ENCODE results near the gene CCDC194.

Gene CCDC194

GRCh38 chr19:17405250-17406045 lies 11.5 kb upstream of the CCDC194 start, which contains the start of gene BST2 (continued):
- peak; percentile 39; the same call in 1 of the 2 replicates for TF ChIP-seq ZNF600 (tag by site-specific recombination; IDR thresholded peaks at IDR 0.05)
- peak; percentile 39; the same call in 1 of the 2 replicates for TF ChIP-seq ZNF341 (tag by site-specific recombination; IDR thresholded peaks at IDR 0.05; ENCODE audit: low read depth)
- TF ChIP-seq ZBTB48 (tag by site-specific recombination; IDR thresholded peaks at IDR 0.05) = no peak; the same call in 1 of the 2 replicates
- TF ChIP-seq SP2 (tag by site-specific recombination; IDR thresholded peaks at IDR 0.05) = peak; percentile 47
- peak; percentile 91 for TF ChIP-seq PRDM10 (tag by site-specific recombination; IDR thresholded peaks at IDR 0.05)
- no peak for TF ChIP-seq ZNF140 (tag by site-specific recombination; IDR thresholded peaks at IDR 0.05)
- no peak for TF ChIP-seq ZNF26 (tag by site-specific recombination; IDR thresholded peaks at IDR 0.05)
- peak; percentile 18; the same call in 1 of the 2 replicates for TF ChIP-seq YY1 (tag by site-specific recombination; IDR thresholded peaks at IDR 0.05)
- TF ChIP-seq ZNF76 (tag by site-specific recombination; IDR thresholded peaks at IDR 0.05; ENCODE audit: borderline replicate concordance, low read depth) = no peak
- TF ChIP-seq ZNF677 (tag by site-specific recombination; IDR thresholded peaks at IDR 0.05) = no peak
- no peak for TF ChIP-seq ZNF501 (tag by site-specific recombination; IDR thresholded peaks at IDR 0.05)
- TF ChIP-seq ZNF701 (tag by site-specific recombination; IDR thresholded peaks at IDR 0.05) = no peak
- peak; percentile 70 for TF ChIP-seq ZNF362 (tag by site-specific recombination; IDR thresholded peaks at IDR 0.05)
- TF ChIP-seq ZIC2 (tag by site-specific recombination; IDR thresholded peaks at IDR 0.05) = no peak
- no peak for TF ChIP-seq ZNF510 (tag by site-specific recombination; IDR thresholded peaks at IDR 0.05; ENCODE audit: insufficient replicate concordance)
- TF ChIP-seq ZFP69B (tag by site-specific recombination; IDR thresholded peaks at IDR 0.05) = no peak
- TF ChIP-seq HOXA7 (CRISPR knock-in tag; IDR thresholded peaks at IDR 0.05; ENCODE audit: borderline replicate concordance) = no peak
- TF ChIP-seq ZNF292 (tag by site-specific recombination; IDR thresholded peaks at IDR 0.05; ENCODE audit: borderline replicate concordance, low read depth) = no peak
- TF ChIP-seq FEZF1 (tag by site-specific recombination; IDR thresholded peaks at IDR 0.05) = no peak
- no peak for TF ChIP-seq ZNF843 (tag by site-specific recombination; IDR thresholded peaks at IDR 0.05)
- TF ChIP-seq ZNF211 (tag by site-specific recombination; IDR thresholded peaks at IDR 0.05; ENCODE audit: low read depth) = no peak
- no peak for TF ChIP-seq ZSCAN5A (tag by site-specific recombination; IDR thresholded peaks at IDR 0.05)
- no peak for TF ChIP-seq ZBTB49 (tag by site-specific recombination; IDR thresholded peaks at IDR 0.05; ENCODE audit: low read depth)
- TF ChIP-seq ZNF544 (tag by site-specific recombination; IDR thresholded peaks at IDR 0.05) = no peak
- TF ChIP-seq ZNF692 (tag by site-specific recombination; IDR thresholded peaks at IDR 0.05) = peak; percentile 27; the same call in 1 of the 2 replicates
- no peak for TF ChIP-seq RBAK (tag by site-specific recombination; IDR thresholded peaks at IDR 0.05)
- peak; percentile 51; the same call in 1 of the 2 replicates for TF ChIP-seq ZBTB8A (tag by site-specific recombination; IDR thresholded peaks at IDR 0.05)
- 0 out of 2 replicates have a peak, but pooled peaks have one; percentile 47 for TF ChIP-seq ZNF24 (tag by site-specific recombination; IDR thresholded peaks at IDR 0.05)
- TF ChIP-seq ZNF416 (tag by site-specific recombination; IDR thresholded peaks at IDR 0.05) = no peak
